DMS153 treated with DMSO at 0.1 percent for 48 hours (cell line): Measurements from ENCODE around the gene MUC7.
"Not testable (repeated sequence)": the region's sequence is repeated elsewhere in the genome, so short reads cannot be mapped to it uniquely, and the experiment has no call there.

ENCODE experiments used
- DNase-seq: peaks from one replicate; lab custom pipeline; 2025; ENCODE audit not compliant: unreplicated experiment; lab: John Stamatoyannopoulos, UW

MUC7 gene

GRCh38 chr4:70471897-70472296, at the start of gene MUC7:
TSS of gene MUC7 (plus strand) at chr4:70472197. CDS start at chr4:70474022, 1,825 bp downstream.
- no peak for DNase-seq

GRCh38 chr4:70425306-70425705, 46.7 kb upstream of the MUC7 start:
- DNase-seq: no peak

- DNase-seq: no peak
Observed at GRCh38 chr4:70426789-70427188, 45.2 kb upstream of the MUC7 start.

- DNase-seq: no peak
Observed at GRCh38 chr4:70437197-70437596, 34.8 kb upstream of the MUC7 start.

GRCh38 chr4:70442474-70442873, 29.5 kb upstream of the MUC7 start:
- DNase-seq: no peak

GRCh38 chr4:70443329-70443728, 28.7 kb upstream of the MUC7 start:
- no peak for DNase-seq

GRCh38 chr4:70449220-70449619, 22.8 kb upstream of the MUC7 start:
- no peak for DNase-seq

GRCh38 chr4:70452946-70453345, 19.1 kb upstream of the MUC7 start:
- no peak for DNase-seq

- no peak for DNase-seq
Observed at GRCh38 chr4:70463335-70463734, 8.7 kb upstream of the MUC7 start.

- DNase-seq: no peak
Observed at GRCh38 chr4:70473679-70474078, 1.7 kb downstream of the MUC7 start.

- no peak for DNase-seq
Observed at GRCh38 chr4:70488748-70489147, 16.8 kb downstream of the MUC7 start.

- DNase-seq: no peak
Observed at GRCh38 chr4:70496231-70496630, 24.2 kb downstream of the MUC7 start.

GRCh38 chr4:70501838-70502237, 29.8 kb downstream of the MUC7 start:
- DNase-seq: not testable (repeated sequence)

- DNase-seq: no peak
Observed at GRCh38 chr4:70504733-70505132, 32.7 kb downstream of the MUC7 start.

- DNase-seq: peak; percentile 36
Observed at GRCh38 chr4:70505151-70505748, 33.3 kb downstream of the MUC7 start.

GRCh38 chr4:70508801-70509200, 36.8 kb downstream of the MUC7 start:
- DNase-seq: no peak

GRCh38 chr4:70511365-70511764, 39.4 kb downstream of the MUC7 start:
- no peak for DNase-seq

GRCh38 chr4:70515367-70516250, 43.6 kb downstream of the MUC7 start:
- no peak for DNase-seq

GRCh38 chr4:70518269-70518668, 46.3 kb downstream of the MUC7 start, which contains the start of gene AMTN:
TSS of gene AMTN (plus strand) at chr4:70518569. CDS start at chr4:70518778, 209 bp downstream.
- no peak for DNase-seq

GRCh38 chr4:70518716-70519115, 46.7 kb downstream of the MUC7 start:
- DNase-seq: no peak

GRCh38 chr4:70522626-70523025, 50.6 kb downstream of the MUC7 start:
- DNase-seq: no peak

- no peak for DNase-seq
Observed at GRCh38 chr4:70530997-70531396, 59.0 kb downstream of the MUC7 start.
